ENCODE results near the gene JSRP1. TPM values are rescaled to one million over a fixed set of nuclear protein-coding genes. Genes with fewer than 3 reads are reported as not detected.

The JSRP1 gene
- total RNA-seq, 4 donors from 2014 or later: not detected

DNA sequence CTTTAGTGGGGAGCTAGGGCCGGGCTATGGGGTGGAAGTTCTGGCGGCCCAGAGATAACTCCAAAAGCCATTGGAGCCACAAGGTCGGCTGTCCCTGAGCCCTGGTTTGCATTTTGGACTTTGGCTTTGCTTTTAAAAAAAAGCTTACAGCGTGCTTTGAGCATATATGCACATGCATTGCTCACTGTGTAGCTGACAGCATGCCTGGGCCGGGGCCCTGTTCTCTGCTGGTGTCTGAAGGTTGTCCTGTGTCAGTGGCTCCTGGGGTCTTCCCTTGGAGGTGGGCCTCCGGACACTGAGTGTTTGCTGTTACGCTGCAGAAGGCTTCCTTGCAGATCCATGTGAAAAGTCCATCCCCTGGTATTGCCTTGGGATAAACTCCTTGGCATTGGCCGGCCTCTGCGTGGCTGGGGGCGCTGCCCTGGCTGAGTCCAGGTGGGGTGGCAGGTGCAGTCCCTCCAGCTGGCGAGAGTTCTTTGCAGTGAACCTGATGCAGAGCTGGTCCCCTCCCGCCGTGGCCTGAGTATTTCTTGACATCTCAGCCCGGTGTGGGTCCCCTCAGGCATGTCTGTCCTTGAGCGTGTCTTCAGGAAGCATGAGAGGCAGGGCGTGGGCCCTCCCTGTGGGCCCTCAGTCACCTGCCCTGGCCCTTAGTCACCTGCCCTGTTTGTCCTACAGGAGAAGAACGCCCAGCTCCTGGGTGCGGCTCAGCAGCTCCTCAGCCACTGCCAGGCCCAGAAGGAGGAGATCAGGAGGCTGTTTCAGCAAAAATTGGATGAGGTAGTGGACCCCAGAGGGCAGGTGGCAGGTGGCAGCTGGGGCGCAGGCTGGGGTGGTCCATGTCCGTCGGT lies 43.1 kb downstream of the JSRP1 start:
- no peak for DNase-seq
- Histone ChIP-seq H3K27ac (no peak overlapping the region), H3K9me3 (no peaks in the 10 kb centered on the region), H3K4me3 (no peak overlapping the region), H3K4me1 (no peaks in the 10 kb centered on the region), H3K36me3 (no peaks in the 10 kb centered on the region), H3K27me3 (no peaks in the 10 kb centered on the region)
- intact Hi-C loops (cut with DNase I; ENCODE audit: low total_unique reads): no loop called here
- TF ChIP-seq POLR2A (IDR thresholded peaks at IDR 0.05) (no peak), CTCF (IDR thresholded peaks at IDR 0.05) (no peak)

DNA sequence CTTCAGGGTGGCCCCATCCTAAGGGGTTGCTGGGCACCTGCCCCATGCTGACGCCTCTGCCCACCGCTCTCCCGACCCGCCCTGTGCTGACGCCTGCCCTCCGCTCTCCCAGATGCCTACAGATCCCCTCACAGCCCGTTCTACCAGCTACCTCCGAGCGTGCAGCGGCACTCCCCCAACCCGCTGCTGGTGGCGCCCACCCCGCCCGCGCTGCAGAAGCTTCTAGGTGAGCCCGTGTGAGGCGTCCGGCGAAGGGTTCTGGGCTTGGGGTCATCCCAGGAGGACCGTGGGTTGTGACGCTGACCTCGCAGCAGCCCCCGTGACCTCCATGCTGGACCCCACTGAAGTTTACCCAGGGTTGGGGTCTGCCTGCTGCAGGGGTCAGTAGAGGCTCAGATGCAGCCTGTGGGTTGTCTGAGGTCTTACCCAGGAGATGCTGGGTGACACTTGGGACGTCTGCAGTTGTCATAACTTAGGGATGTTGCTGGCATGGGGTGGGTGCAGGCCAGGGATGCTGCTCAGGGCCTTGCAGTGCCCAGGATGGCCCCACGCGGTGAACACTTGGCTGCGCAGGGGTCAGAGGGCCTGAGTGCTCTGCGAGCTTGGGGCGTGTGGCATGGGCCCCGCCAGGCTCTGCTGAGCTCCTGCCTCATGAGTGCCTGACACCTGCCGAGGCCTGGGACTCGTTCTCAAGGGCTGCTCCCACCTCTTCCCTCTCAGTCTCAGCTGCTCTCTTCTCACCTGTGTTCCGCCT lies 45.1 kb downstream of the JSRP1 start:
- H3K27me3 ChIP-seq: no peaks in the 10 kb centered on the region
- no peaks in the 10 kb centered on the region for H3K9me3 ChIP-seq
- no peak for DNase-seq
- H3K4me1 ChIP-seq: no peaks in the 10 kb centered on the region
- H3K4me3 ChIP-seq: no peak overlapping the region
- H3K36me3 ChIP-seq: no peaks in the 10 kb centered on the region
- TF ChIP-seq CTCF (IDR thresholded peaks at IDR 0.05): no peak
- TF ChIP-seq POLR2A (IDR thresholded peaks at IDR 0.05): no peak
- H3K27ac ChIP-seq: no peak overlapping the region
- intact Hi-C loops (cut with DNase I; ENCODE audit: low total_unique reads): no loop called here

DNA sequence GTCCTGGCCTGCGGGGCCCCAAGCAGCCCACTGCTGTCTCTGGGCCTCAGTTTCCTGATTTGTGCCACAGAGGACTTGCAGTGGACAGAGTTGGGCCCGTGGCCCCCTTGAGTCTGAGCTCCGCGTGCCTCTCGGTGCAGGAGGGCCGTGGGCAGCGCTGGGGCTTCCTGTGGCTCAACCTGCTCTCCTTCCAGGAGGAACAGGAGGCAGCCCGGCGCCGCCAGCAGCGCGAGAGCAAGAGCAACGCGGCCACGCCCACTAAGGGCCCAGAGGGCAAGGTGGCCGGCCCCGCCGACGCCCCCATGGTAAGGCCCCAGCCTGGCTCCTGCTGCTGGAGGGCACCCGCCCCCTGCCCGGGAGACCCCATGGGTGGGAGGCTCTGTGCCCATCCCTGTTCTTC lies 46.0 kb downstream of the JSRP1 start:
- Histone ChIP-seq H3K36me3 (no peaks in the 10 kb centered on the region), H3K4me1 (no peaks in the 10 kb centered on the region), H3K27ac (no peak overlapping the region), H3K9me3 (no peaks in the 10 kb centered on the region), H3K4me3 (no peak overlapping the region), H3K27me3 (no peaks in the 10 kb centered on the region)
- no peak for DNase-seq
- TF ChIP-seq CTCF (IDR thresholded peaks at IDR 0.05) (no peak), POLR2A (IDR thresholded peaks at IDR 0.05) (no peak)
- intact Hi-C loops (cut with DNase I; ENCODE audit: low total_unique reads): no loop called here

- no peaks in the 10 kb centered on the region for H3K27me3 ChIP-seq
- DNase-seq: no peak
- no peak for TF ChIP-seq CTCF (IDR thresholded peaks at IDR 0.05)
- TF ChIP-seq POLR2A (IDR thresholded peaks at IDR 0.05): no peak
- H3K4me1 ChIP-seq: no peaks in the 10 kb centered on the region
- intact Hi-C loops (cut with DNase I; ENCODE audit: low total_unique reads): no loop called here
- no peak overlapping the region for H3K27ac ChIP-seq
- no peak overlapping the region for H3K4me3 ChIP-seq
- H3K36me3 ChIP-seq: no peaks in the 10 kb centered on the region
- H3K9me3 ChIP-seq: no peaks in the 10 kb centered on the region
These were observed 46.8 kb downstream of the JSRP1 start for GRCh38 chr19:2209408-2209807.

- Histone ChIP-seq H3K4me1 (no peaks in the 10 kb centered on the region), H3K27me3 (no peaks in the 10 kb centered on the region), H3K4me3 (no peak overlapping the region), H3K9me3 (no peaks in the 10 kb centered on the region), H3K36me3 (no peaks in the 10 kb centered on the region), H3K27ac (no peak overlapping the region)
- no peak for TF ChIP-seq POLR2A (IDR thresholded peaks at IDR 0.05)
- peak in 1 of 4 experiments; percentile 1 for TF ChIP-seq CTCF (IDR thresholded peaks at IDR 0.05)
- intact Hi-C loops (cut with DNase I; ENCODE audit: low total_unique reads): no loop called here
- DNase-seq: no peak
These were observed 47.2 kb downstream of the JSRP1 start for GRCh38 chr19:2208975-2209374.
